Peyer's patch (tissue), 4 donors: ENCODE measurements around the gene ETS2.
A peak's percentile ranks its signal among the peaks of the same experiment; 100 is the strongest.

ENCODE experiments used
- POLR2A ChIP-seq, 2 donors: fragments of 450-650 bp; IDR thresholded peaks; one replicate each; pipeline ENCODE4 v1.5.1; 2017; ENCODE audit warnings: antibody characterized with exemption in 2 of 2, mild to moderate bottlenecking in 2 of 2, moderate library complexity in 2 of 2
- TF ChIP-seq, protein P1 (sequence below), 6 experiments: fragments of 450-650 bp in 4 of 6; fragments of 200-600 bp in 2 of 6; sonication (generic) in 1 of 6; IDR thresholded peaks; one replicate each; pipeline ENCODE4 v1.5.1; 2017 to 2019; ENCODE audit warnings: antibody characterized with exemption in 6 of 6, mild to moderate bottlenecking in 3 of 6, moderate library complexity in 1 of 6

DNA sequence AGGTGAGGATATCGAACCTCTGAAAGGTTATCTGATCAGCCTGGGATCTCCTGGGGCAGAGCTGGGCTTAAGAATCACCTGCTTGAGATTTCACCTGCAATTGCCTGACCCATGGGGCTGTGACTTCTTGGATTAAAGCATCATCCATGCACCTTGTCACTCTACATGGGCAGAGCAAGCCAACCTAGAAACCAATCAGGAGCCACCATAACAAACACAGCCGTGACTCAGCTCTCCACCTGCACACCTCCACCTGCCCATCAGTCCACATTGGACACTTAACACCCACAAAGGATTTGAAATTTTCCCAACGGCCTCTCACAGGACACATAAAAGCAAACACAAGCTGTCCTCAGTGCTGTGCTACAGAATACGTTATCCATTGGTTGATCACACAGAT lies 35.1 kb upstream of the ETS2 start:
- TF ChIP-seq, protein P1, sequence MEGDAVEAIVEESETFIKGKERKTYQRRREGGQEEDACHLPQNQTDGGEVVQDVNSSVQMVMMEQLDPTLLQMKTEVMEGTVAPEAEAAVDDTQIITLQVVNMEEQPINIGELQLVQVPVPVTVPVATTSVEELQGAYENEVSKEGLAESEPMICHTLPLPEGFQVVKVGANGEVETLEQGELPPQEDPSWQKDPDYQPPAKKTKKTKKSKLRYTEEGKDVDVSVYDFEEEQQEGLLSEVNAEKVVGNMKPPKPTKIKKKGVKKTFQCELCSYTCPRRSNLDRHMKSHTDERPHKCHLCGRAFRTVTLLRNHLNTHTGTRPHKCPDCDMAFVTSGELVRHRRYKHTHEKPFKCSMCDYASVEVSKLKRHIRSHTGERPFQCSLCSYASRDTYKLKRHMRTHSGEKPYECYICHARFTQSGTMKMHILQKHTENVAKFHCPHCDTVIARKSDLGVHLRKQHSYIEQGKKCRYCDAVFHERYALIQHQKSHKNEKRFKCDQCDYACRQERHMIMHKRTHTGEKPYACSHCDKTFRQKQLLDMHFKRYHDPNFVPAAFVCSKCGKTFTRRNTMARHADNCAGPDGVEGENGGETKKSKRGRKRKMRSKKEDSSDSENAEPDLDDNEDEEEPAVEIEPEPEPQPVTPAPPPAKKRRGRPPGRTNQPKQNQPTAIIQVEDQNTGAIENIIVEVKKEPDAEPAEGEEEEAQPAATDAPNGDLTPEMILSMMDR (IDR thresholded peaks at IDR 0.05), result no peak
- TF ChIP-seq POLR2A (IDR thresholded peaks at IDR 0.05), result peak in 1 of 2 donors; percentile 27
